GM23248 (cell line): ENCODE results near the gene MBD4. TPM values are rescaled to one million over a fixed set of nuclear protein-coding genes. Genes with fewer than 3 reads are reported as not detected.

ENCODE experiments used
- DNase-seq: peaks from one replicate; pipeline ENCODE4 v3.0.0-alpha.2; 2015
- H2AFZ ChIP-seq: fragments of 200-600 bp; sonication (generic); 2 replicates; pipeline ENCODE4 v1.6.1; 2016; ENCODE audit warnings: antibody characterized with exemption
- H3F3A ChIP-seq: fragments of 200-600 bp; sonication (generic); 2 replicates; pipeline ENCODE4 v1.6.1; 2016; ENCODE audit warnings: mild to moderate bottlenecking, antibody characterized with exemption, mixed run types; ENCODE audit not compliant: insufficient read depth
- H3K27ac ChIP-seq: fragments of 200-600 bp; sonication (generic); 2 replicates; pipeline ENCODE4 v1.5.1; 2016; ENCODE audit warnings: mild to moderate bottlenecking
- H3K27me3 ChIP-seq: fragments of 200-600 bp; sonication (generic); replicated peaks from 2 replicates; pipeline ENCODE4 v1.6.1; 2016; ENCODE audit warnings: mild to moderate bottlenecking; ENCODE audit not compliant: insufficient read depth
- H3K36me3 ChIP-seq: fragments of 200-600 bp; sonication (generic); 2 replicates; pipeline ENCODE4 v1.6.1; 2016; ENCODE audit warnings: low read depth, mild to moderate bottlenecking
- H3K4me1 ChIP-seq: fragments of 200-600 bp; sonication (generic); 2 replicates; pipeline ENCODE4 v1.6.1; 2016; ENCODE audit warnings: mild to moderate bottlenecking; ENCODE audit not compliant: insufficient read depth
- H3K4me2 ChIP-seq: fragments of 200-600 bp; sonication (generic); one replicate; pipeline ENCODE4 v1.6.1; 2016; ENCODE audit warnings: mild to moderate bottlenecking; ENCODE audit not compliant: unreplicated experiment
- H3K4me3 ChIP-seq: fragments of 200-600 bp; sonication (generic); 2 replicates; pipeline ENCODE4 v1.5.1; 2016; ENCODE audit warnings: mild to moderate bottlenecking
- H3K79me2 ChIP-seq: fragments of 200-600 bp; sonication (generic); 2 replicates; pipeline ENCODE4 v1.6.1; 2016; ENCODE audit warnings: mild to moderate bottlenecking; ENCODE audit not compliant: insufficient read depth
- H3K9ac ChIP-seq: fragments of 200-600 bp; sonication (generic); 2 replicates; pipeline ENCODE4 v1.6.1; 2016; ENCODE audit warnings: mild to moderate bottlenecking
- H3K9me2 ChIP-seq: fragments of 200-600 bp; sonication (generic); 2 replicates; pipeline ENCODE4 v1.6.1; 2016; ENCODE audit warnings: mixed run types, mild to moderate bottlenecking, moderate library complexity; ENCODE audit not compliant: insufficient read depth
- H3K9me3 ChIP-seq: fragments of 200-600 bp; sonication (generic); one replicate; pipeline ENCODE4 v1.6.1; 2017; ENCODE audit warnings: low read depth
- H4K20me1 ChIP-seq: fragments of 200-600 bp; sonication (generic); 2 replicates; pipeline ENCODE4 v1.6.0; 2016; ENCODE audit not compliant: insufficient read depth
- EZH2 ChIP-seq: fragments of 200-600 bp; sonication (generic); IDR thresholded peaks from 2 replicates; pipeline ENCODE4 v1.6.1; 2018; ENCODE audit warnings: antibody characterized with exemption, mild to moderate bottlenecking; ENCODE audit not compliant: insufficient read depth, poor library complexity, severe bottlenecking
- EZH2phosphoT487 ChIP-seq: fragments of 200-600 bp; sonication (generic); IDR thresholded peaks from 2 replicates; pipeline ENCODE4 v1.6.1; 2018; ENCODE audit warnings: antibody characterized with exemption, moderate library complexity, mild to moderate bottlenecking, low read depth; ENCODE audit not compliant: insufficient read depth
- WGBS, 2 experiments: methylation state at CpG; one replicate each; pipeline ENCODE4 v1.1.6; 2015 to 2017; ENCODE audit warnings: low lambda C conversion rate in 2 of 2, low coverage in 1 of 2; ENCODE audit errors: missing lambda C conversion rate in 2 of 2; 5-methylcytosine and 5-hydroxymethylcytosine counted together
- in situ Hi-C: fragments of 300-500 bp; cut with MboI; formaldehyde crosslinking; loops from 2 replicates; pipeline ENCODE4 v1.15.0; 2020
- polyA plus RNA-seq: library from polyadenylated mRNA; unstranded; fragments of >200 nt; fragmentation: Nextera tagmentation; extraction: Ambion mirVana; gene quantifications from 2 replicates; pipeline ENCODE4 v1.2.1, GENCODE V29; 2016
- total RNA-seq: library from RNA; depleted of rRNA; stranded (reverse); fragments of >200 nt; shearing (Covaris generic); gene quantifications from 2 replicates; pipeline ENCODE4 v1.2.3, GENCODE V29; 2014

Gene MBD4
- total and polyA plus RNA-seq, 2 experiments from 2014 or later: 27.2 to 36.8 TPM

DNA sequence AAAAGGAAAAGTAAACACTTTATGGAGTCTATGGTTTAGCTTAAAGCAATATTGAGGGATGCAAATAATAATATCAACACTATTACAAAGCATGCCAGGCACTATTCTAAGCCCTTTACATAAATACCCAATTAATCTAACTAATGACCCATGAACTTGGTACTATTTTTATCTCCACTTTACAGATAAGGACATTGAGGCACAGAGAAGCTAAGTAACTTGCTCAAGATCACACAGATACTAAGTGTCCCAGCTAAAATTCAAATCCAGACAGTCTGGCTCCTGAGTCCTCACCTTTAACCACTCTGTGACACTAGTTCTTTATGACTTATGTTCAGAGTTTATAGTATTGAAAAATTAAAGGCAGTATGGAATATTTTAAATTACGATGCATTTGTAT, 5.6 kb downstream of the MBD4 start:
- Histone ChIP-seq H3F3A (peaks cover 30% of the 10 kb centered on the region), H3K4me3 (no peak overlapping the region), H3K9ac (no peak overlapping the region), H3K36me3 (peaks cover 46% of the 10 kb centered on the region), H3K9me3 (no peaks in the 10 kb centered on the region), H3K79me2 (peaks cover 51% of the 10 kb centered on the region), H4K20me1 (no peaks in the 10 kb centered on the region), H3K27ac (no peak overlapping the region), H3K9me2 (no peaks in the 10 kb centered on the region), H3K27me3 (no peaks in the 10 kb centered on the region), H3K4me2 (no peak overlapping the region), H3K4me1 (peaks cover 40% of the 10 kb centered on the region), H2AFZ (no peak overlapping the region)
- no peak for DNase-seq
- WGBS, 2 experiments: 96% methylated on average over 1 of the region's 1 CpG
- in situ Hi-C loops: no loop called here
- TF ChIP-seq EZH2phosphoT487: no peak
- no peak for TF ChIP-seq EZH2

DNA sequence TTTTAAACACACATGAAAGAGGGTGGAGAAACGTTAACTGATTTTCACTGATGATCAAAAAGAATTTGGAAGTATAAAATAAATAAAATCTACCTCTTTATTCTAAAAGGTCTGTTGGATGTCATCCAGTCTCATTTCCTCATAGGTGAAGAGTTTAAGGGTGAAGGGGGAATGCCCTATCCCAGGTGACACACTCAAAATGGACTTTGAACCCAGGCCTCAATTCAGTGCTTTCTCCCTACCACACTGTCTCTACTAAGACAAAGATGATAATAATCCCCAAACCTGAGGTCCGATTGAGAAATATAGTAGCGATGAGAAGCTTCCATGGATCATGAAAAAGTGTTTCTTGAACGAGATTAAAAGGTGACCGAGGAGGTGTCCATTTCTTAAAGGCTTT, 6.2 kb downstream of the MBD4 start:
- Histone ChIP-seq H3K79me2 (peaks cover 45% of the 10 kb centered on the region), H3K27ac (no peak overlapping the region), H3K9ac (no peak overlapping the region), H2AFZ (no peak overlapping the region), H4K20me1 (no peaks in the 10 kb centered on the region), H3K4me2 (no peak overlapping the region), H3K27me3 (no peaks in the 10 kb centered on the region), H3K4me1 (peaks cover 37% of the 10 kb centered on the region), H3K9me3 (no peaks in the 10 kb centered on the region), H3K4me3 (no peak overlapping the region), H3K36me3 (peaks cover 46% of the 10 kb centered on the region), H3F3A (peaks cover 35% of the 10 kb centered on the region), H3K9me2 (no peaks in the 10 kb centered on the region)
- TF ChIP-seq EZH2phosphoT487 (no peak), EZH2 (no peak)
- in situ Hi-C loops: no loop called here
- 95 to 96% methylated on average over 5 of the region's 5 CpGs for WGBS, 2 experiments
- no peak for DNase-seq

DNA sequence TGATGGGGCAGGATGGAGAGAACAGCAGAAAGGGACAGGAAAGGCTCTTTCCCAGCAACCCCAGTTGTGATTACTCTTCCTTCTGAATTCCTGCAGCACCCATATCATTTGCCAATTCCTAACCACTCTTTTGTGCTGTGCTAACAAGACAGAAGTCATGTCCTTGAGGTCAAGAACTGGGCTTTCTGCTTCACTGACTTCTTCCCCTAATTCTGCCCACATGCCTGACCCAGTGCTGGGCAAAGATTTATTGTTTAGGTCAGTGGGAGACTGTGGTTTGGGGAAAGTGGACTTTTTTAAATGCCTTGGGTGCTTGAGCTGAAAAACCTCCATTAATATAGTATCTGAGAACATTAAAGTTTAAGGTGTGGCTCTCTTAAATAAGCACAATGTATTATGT, 7.1 kb downstream of the MBD4 start:
- DNase-seq: no peak
- TF ChIP-seq EZH2phosphoT487: no peak
- in situ Hi-C loops: no loop called here
- no peak overlapping the region for H3K4me2 ChIP-seq
- no peak overlapping the region for H3K9ac ChIP-seq
- peaks cover 35% of the 10 kb centered on the region for H3F3A ChIP-seq
- H3K79me2 ChIP-seq: peaks cover 36% of the 10 kb centered on the region
- no peaks in the 10 kb centered on the region for H3K27me3 ChIP-seq
- H3K4me1 ChIP-seq: peaks cover 28% of the 10 kb centered on the region
- H3K36me3 ChIP-seq: peaks cover 41% of the 10 kb centered on the region
- H3K9me2 ChIP-seq: no peaks in the 10 kb centered on the region
- H3K9me3 ChIP-seq: no peaks in the 10 kb centered on the region
- H4K20me1 ChIP-seq: no peaks in the 10 kb centered on the region
- H3K4me3 ChIP-seq: no peak overlapping the region
- H2AFZ ChIP-seq: no peak overlapping the region
- no peak overlapping the region for H3K27ac ChIP-seq

DNA sequence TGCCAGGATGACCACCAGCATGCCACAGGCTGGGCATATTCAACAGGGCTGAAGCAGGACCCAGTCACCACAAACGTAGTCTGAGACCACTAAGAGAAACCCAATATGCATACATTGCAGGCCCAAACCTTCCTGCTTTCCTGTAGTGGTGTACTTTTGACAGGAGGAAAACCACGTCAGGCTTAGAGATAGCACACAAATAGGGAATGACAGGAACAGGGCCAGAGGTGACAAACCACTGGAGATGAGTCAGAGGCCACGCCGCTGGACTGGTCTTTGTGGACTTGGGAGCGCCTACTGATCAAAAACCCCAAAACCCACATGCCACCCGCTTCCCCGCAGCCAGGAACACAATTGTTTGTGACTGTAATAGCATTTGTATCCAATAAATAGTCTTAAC, 7.7 kb downstream of the MBD4 start:
- no peaks in the 10 kb centered on the region for H3K9me2 ChIP-seq
- H3K27ac ChIP-seq: no peak overlapping the region
- no peak overlapping the region for H3K4me2 ChIP-seq
- H3K27me3 ChIP-seq: no peaks in the 10 kb centered on the region
- 93 to 94% methylated on average over 7 of the region's 7 CpGs for WGBS, 2 experiments
- no peak overlapping the region for H3K4me3 ChIP-seq
- no peak overlapping the region for H3K9ac ChIP-seq
- peaks cover 34% of the 10 kb centered on the region for H3K36me3 ChIP-seq
- peaks cover 24% of the 10 kb centered on the region for H3K4me1 ChIP-seq
- H2AFZ ChIP-seq: no peak overlapping the region
- no peaks in the 10 kb centered on the region for H4K20me1 ChIP-seq
- DNase-seq: no peak
- in situ Hi-C loops: no loop called here
- H3K9me3 ChIP-seq: no peaks in the 10 kb centered on the region
- H3F3A ChIP-seq: peaks cover 35% of the 10 kb centered on the region
- TF ChIP-seq EZH2 (no peak), EZH2phosphoT487 (no peak)
- peaks cover 30% of the 10 kb centered on the region for H3K79me2 ChIP-seq

DNA sequence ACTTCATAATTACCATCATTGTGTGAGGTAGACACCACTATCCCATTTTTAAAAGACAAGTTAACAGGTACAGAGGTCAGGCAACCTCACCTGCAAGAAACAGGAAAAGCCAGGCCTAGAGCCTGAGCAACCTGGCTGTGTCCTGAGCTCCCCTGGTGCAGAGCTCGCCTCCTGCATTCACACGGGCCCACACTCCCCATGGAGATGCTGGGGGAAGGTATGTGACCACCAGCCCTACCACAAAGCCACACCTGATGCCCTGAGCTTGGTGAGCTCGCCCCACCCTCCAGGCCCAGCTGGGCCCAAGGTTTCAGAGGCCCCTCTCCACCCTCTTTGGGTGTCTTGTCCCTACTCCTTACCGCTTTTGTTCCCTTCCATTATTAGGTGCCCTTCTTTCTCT, 10.1 kb downstream of the MBD4 start:
- H3K27ac ChIP-seq: no peak overlapping the region
- no peak overlapping the region for H3K4me3 ChIP-seq
- no peak for DNase-seq
- H3K9me3 ChIP-seq: no peaks in the 10 kb centered on the region
- peaks cover 31% of the 10 kb centered on the region for H3K36me3 ChIP-seq
- H3K4me2 ChIP-seq: no peak overlapping the region
- WGBS, 2 experiments: 86% methylated on average over 4 of the region's 4 CpGs
- H3F3A ChIP-seq: peaks cover 35% of the 10 kb centered on the region
- H2AFZ ChIP-seq: no peak overlapping the region
- in situ Hi-C loops: no loop called here
- no peaks in the 10 kb centered on the region for H3K9me2 ChIP-seq
- no peak for TF ChIP-seq EZH2
- H3K79me2 ChIP-seq: peaks cover 6% of the 10 kb centered on the region
- no peak overlapping the region for H3K9ac ChIP-seq
- H4K20me1 ChIP-seq: no peaks in the 10 kb centered on the region
- no peaks in the 10 kb centered on the region for H3K27me3 ChIP-seq
- H3K4me1 ChIP-seq: 0 out of 2 replicates have a peak, but pooled peaks cover under 1% of the 10 kb centered on the region
